GM20000 (cell line): Measurements from ENCODE around the gene ATP5F1B.

Experiments used
- DNase-seq: peaks from one replicate; pipeline ENCODE4 v3.0.0; 2012; ENCODE audit warnings: low spot score
- CTCF ChIP-seq: IDR thresholded peaks from 2 replicates; pipeline ENCODE4 v1.5.1; 2012; ENCODE audit warnings: mild to moderate bottlenecking, control low read depth; ENCODE audit errors: extremely low read depth, missing control alignments

The ATP5F1B gene

GRCh38 chr12:56628671-56629458, 16.9 kb downstream of the ATP5F1B start:
- peak; percentile 56 for DNase-seq
- no peak for TF ChIP-seq CTCF

- DNase-seq: no peak
These were observed 19.1 kb downstream of the ATP5F1B start for GRCh38 chr12:56626701-56627100.

GRCh38 chr12:56622535-56622934, 23.2 kb downstream of the ATP5F1B start:
- no peak for TF ChIP-seq CTCF
- no peak for DNase-seq

More at GRCh38 chr12:56626701-56627100, 19.1 kb downstream of the ATP5F1B start:
- TF ChIP-seq CTCF: no peak

GRCh38 chr12:56616925-56617324, 28.9 kb downstream of the ATP5F1B start:
- no peak for TF ChIP-seq CTCF
- DNase-seq: no peak

GRCh38 chr12:56616244-56616643, 29.5 kb downstream of the ATP5F1B start:
- TF ChIP-seq CTCF: no peak

GRCh38 chr12:56614627-56615026, 31.2 kb downstream of the ATP5F1B start:
- TF ChIP-seq CTCF: no peak
- no peak for DNase-seq

More at GRCh38 chr12:56616244-56616643, 29.5 kb downstream of the ATP5F1B start:
- DNase-seq: no peak

- TF ChIP-seq CTCF: no peak
- no peak for DNase-seq
These were observed 41.4 kb downstream of the ATP5F1B start for GRCh38 chr12:56604355-56604754.
